Colonic mucosa (tissue), 4 donors: Measurements from ENCODE around the gene UNC119B. TPM values are rescaled to one million over a fixed set of nuclear protein-coding genes. Genes with fewer than 3 reads are reported as not detected.

Experiments used
- DNase-seq: peaks from one replicate; pipeline ENCODE4 v3.0.0-alpha.2; 2020
- H3K27ac ChIP-seq: fragments of 200-600 bp; one replicate; pipeline ENCODE4 v1.8.0; 2021
- H3K27me3 ChIP-seq: fragments of 200-600 bp; one replicate; pipeline ENCODE4 v1.8.0; 2021
- H3K36me3 ChIP-seq: fragments of 200-600 bp; one replicate; pipeline ENCODE4 v1.8.0; 2021
- H3K4me1 ChIP-seq: fragments of 200-600 bp; one replicate; pipeline ENCODE4 v1.8.0; 2021; ENCODE audit warnings: mild to moderate bottlenecking
- H3K4me3 ChIP-seq: fragments of 200-600 bp; one replicate; pipeline ENCODE4 v1.8.0; 2021
- H3K9ac ChIP-seq, 2 donors: one replicate each; pipeline ENCODE4 v1.7.0; 2013; ENCODE audit warnings: control low read depth in 2 of 2, low read depth in 2 of 2, low read length in 2 of 2
- H3K9me3 ChIP-seq: fragments of 200-600 bp; one replicate; pipeline ENCODE4 v1.8.0; 2021
- CTCF ChIP-seq: fragments of 200-600 bp; IDR thresholded peaks from one replicate; pipeline ENCODE4 v1.8.0; 2022; ENCODE audit warnings: antibody characterized with exemption, mild to moderate bottlenecking
- intact Hi-C: fragments of 100-400 bp; cut with DNase I; formaldehyde crosslinking; loops from one replicate; pipeline ENCODE4 v1.14.1; 2022
- total RNA-seq, 2 donors: library from RNA; stranded (reverse); fragmentation: NEBNext Ultra II Directional in 1 of 2; extraction: Animal tissue kit (Norgen Biotek cat#: 25700) in 1 of 2; gene quantifications; one replicate each; pipeline ENCODE4 v1.2.1, GENCODE V29; 2021
- donor health status: healthy.
- donor health status: DM: no; HTN: no; CAD: no.
- donor health status: DM: no; HTN: no; CAD: no.

The UNC119B gene
- total RNA-seq, 2 donors from 2014 or later = 22.7 to 28.3 TPM

DNA sequence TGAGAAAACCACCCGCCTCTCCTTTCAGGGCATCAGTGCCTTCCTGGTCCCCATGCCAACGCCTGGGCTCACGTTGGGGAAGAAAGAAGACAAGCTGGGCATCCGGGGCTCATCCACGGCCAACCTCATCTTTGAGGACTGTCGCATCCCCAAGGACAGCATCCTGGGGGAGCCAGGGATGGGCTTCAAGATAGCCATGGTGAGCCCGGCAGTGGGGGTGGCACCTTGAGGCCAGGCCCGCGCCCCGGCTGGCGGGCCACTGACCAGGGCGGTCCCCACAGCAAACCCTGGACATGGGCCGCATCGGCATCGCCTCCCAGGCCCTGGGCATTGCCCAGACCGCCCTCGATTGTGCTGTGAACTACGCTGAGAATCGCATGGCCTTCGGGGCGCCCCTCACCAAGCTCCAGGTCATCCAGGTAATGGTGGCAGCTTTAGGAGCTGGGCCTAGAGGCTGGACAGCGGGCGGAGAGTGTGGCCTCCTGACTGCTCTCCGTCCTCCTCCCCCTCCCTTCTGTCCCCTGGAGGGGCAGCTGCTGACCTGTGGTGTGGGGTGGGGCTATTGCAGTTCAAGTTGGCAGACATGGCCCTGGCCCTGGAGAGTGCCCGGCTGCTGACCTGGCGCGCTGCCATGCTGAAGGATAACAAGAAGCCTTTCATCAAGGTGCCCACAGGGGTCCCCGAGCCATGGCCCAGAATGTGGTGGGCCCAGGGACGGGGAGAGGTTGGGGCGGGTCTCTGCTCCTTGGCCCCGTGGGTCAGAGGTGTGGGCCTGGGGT is 28.2 kb downstream of the UNC119B start:
- Histone ChIP-seq H3K27ac (no peak overlapping the region), H3K36me3 (no peaks in the 10 kb centered on the region), H3K4me3 (no peak overlapping the region), H3K27me3 (no peaks in the 10 kb centered on the region), H3K9ac (no peak overlapping the region), H3K9me3 (no peaks in the 10 kb centered on the region), H3K4me1 (no peaks in the 10 kb centered on the region)
- intact Hi-C loops = no loop called here
- TF ChIP-seq CTCF = no peak
- DNase-seq = no peak

GRCh38 chr12:120739031-120739762 is 28.9 kb downstream of the UNC119B start:
- no peak for TF ChIP-seq CTCF
- Histone ChIP-seq H3K36me3 (no peaks in the 10 kb centered on the region), H3K4me3 (no peak overlapping the region), H3K9me3 (no peaks in the 10 kb centered on the region), H3K27ac (no peak overlapping the region), H3K4me1 (no peaks in the 10 kb centered on the region), H3K9ac (no peak overlapping the region), H3K27me3 (no peaks in the 10 kb centered on the region)
- no peak for DNase-seq
- intact Hi-C loops = no loop called here

GRCh38 chr12:120739821-120740613 is 29.8 kb downstream of the UNC119B start:
- Histone ChIP-seq H3K4me3 (no peak overlapping the region), H3K4me1 (no peaks in the 10 kb centered on the region), H3K27ac (no peak overlapping the region), H3K9me3 (no peaks in the 10 kb centered on the region), H3K9ac (no peak overlapping the region), H3K36me3 (no peaks in the 10 kb centered on the region), H3K27me3 (no peaks in the 10 kb centered on the region)
- intact Hi-C loops = no loop called here
- DNase-seq = no peak
- no peak for TF ChIP-seq CTCF

- Histone ChIP-seq H3K36me3 (no peaks in the 10 kb centered on the region), H3K27ac (no peak overlapping the region), H3K4me1 (no peaks in the 10 kb centered on the region), H3K9ac (no peak overlapping the region), H3K27me3 (no peaks in the 10 kb centered on the region), H3K9me3 (no peaks in the 10 kb centered on the region), H3K4me3 (no peak overlapping the region)
- TF ChIP-seq CTCF = no peak
- intact Hi-C loops = no loop called here
- DNase-seq = no peak
These were observed 30.6 kb downstream of the UNC119B start for GRCh38 chr12:120740871-120741270.
